BE2C (cell line): Measurements from ENCODE around the gene SPAG9.

Experiments used
- DNase-seq: peaks from one replicate; pipeline ENCODE4 v3.0.0-alpha.2; 2020
- H3K27me3 ChIP-seq: fragments of 250-450 bp; sonication (Bioruptor Pico); 2 replicates; pipeline ENCODE4 v1.5.1; 2020; ENCODE audit warnings: mild to moderate bottlenecking
- H3K36me3 ChIP-seq: fragments of 250-450 bp; sonication (Bioruptor Pico); 2 replicates; pipeline ENCODE4 v1.5.1; 2020; ENCODE audit warnings: mild to moderate bottlenecking
- H3K4me1 ChIP-seq: fragments of 250-450 bp; sonication (Bioruptor Pico); 2 replicates; pipeline ENCODE4 v1.5.1; 2020
- H3K4me3 ChIP-seq: 2 replicates; pipeline ENCODE4 v1.5.1; 2011; ENCODE audit warnings: low read depth, low read length
- H3K9me3 ChIP-seq: fragments of 250-450 bp; sonication (Bioruptor Pico); 2 replicates; pipeline ENCODE4 v1.5.1; 2020
- TF ChIP-seq, protein P1 (sequence below): IDR thresholded peaks from 2 replicates; pipeline ENCODE4 v1.5.1; 2012; ENCODE audit warnings: mild to moderate bottlenecking, low read depth, low read length

Gene SPAG9

DNA sequence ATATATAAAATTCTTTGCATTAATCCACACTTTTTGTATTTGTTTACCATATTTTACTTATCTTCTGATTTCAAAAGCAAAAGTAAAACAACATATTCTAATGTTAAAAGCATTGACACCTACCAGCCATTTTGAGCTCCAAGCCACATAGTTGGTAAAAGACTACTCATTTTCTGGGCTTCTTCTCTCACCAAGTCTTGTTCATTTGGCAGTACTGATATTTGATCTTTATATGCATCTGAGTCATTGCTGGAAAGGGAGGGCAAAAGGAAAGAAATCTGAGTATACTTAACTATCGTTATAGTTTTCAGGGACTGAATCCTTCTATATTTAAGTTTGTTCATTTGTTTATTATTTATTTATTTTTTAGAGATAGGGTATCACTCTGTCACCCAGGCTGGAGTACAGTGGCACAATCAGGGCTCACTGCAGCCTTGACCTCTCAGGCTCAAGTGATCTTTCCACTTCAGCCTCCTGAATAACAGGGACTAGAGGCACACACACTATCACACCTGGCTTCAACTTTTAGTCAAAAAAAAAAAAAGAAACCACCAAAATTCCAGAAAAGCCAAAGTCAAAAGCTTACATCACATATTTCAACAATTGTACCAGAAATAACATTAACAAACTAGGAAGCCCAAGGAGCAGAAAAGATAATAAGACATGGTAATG, 133.5 kb downstream of the SPAG9 start:
- Histone ChIP-seq H3K4me3 (no peak overlapping the region), H3K4me1 (no peaks in the 10 kb centered on the region), H3K27me3 (no peaks in the 10 kb centered on the region), H3K9me3 (no peaks in the 10 kb centered on the region), H3K36me3 (peaks cover 39% of the 10 kb centered on the region)
- DNase-seq: no peak
- TF ChIP-seq, protein P1, sequence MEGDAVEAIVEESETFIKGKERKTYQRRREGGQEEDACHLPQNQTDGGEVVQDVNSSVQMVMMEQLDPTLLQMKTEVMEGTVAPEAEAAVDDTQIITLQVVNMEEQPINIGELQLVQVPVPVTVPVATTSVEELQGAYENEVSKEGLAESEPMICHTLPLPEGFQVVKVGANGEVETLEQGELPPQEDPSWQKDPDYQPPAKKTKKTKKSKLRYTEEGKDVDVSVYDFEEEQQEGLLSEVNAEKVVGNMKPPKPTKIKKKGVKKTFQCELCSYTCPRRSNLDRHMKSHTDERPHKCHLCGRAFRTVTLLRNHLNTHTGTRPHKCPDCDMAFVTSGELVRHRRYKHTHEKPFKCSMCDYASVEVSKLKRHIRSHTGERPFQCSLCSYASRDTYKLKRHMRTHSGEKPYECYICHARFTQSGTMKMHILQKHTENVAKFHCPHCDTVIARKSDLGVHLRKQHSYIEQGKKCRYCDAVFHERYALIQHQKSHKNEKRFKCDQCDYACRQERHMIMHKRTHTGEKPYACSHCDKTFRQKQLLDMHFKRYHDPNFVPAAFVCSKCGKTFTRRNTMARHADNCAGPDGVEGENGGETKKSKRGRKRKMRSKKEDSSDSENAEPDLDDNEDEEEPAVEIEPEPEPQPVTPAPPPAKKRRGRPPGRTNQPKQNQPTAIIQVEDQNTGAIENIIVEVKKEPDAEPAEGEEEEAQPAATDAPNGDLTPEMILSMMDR: no peak

GRCh38 chr17:50981279-50981678, 139.4 kb downstream of the SPAG9 start:
- TF ChIP-seq, protein P1: no peak

GRCh38 chr17:50979524-50979927, 141.1 kb downstream of the SPAG9 start:
- H3K4me1 ChIP-seq: peaks cover 4% of the 10 kb centered on the region
- no peaks in the 10 kb centered on the region for H3K9me3 ChIP-seq
- no peak overlapping the region for H3K4me3 ChIP-seq
- H3K27me3 ChIP-seq: no peaks in the 10 kb centered on the region
- TF ChIP-seq, protein P1: no peak
- DNase-seq: no peak
- H3K36me3 ChIP-seq: peaks cover 41% of the 10 kb centered on the region

More at GRCh38 chr17:50981279-50981678, 139.4 kb downstream of the SPAG9 start:
- H3K4me3 ChIP-seq: no peak overlapping the region
- peaks cover 45% of the 10 kb centered on the region for H3K36me3 ChIP-seq
- H3K9me3 ChIP-seq: no peaks in the 10 kb centered on the region
- H3K27me3 ChIP-seq: no peaks in the 10 kb centered on the region
- no peaks in the 10 kb centered on the region for H3K4me1 ChIP-seq
- DNase-seq: no peak

DNA sequence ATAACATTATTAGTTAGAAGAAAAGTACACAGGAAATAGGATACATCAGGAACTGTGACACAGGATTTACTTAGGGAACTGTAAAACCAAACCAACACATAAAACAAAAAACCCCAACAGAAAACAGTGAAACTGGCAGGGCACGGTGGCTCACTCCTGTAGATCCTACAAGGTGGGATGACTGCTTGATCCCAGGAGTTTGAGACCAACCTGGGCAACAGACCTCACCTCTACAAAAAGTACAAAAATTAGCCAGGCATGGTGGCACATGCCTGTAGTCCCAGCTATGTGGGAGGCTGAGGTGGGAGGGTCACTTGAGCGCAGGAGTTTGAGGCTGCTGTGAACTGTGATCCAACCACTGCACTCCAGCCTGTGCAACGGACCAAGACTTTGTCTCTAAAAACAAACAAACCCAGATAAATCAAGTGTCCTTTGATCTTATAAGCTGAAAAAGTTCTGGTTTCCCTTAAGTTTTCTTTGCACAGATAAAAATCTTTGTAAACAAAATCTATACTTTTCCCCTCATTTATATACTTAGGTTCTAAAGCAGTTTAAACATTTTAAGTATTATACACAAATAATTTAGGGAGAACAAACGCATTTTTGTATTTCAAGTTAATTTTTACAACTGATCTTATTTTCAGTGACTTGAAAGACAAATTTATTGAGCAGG, 143.0 kb downstream of the SPAG9 start:
- H3K36me3 ChIP-seq: peaks cover 36% of the 10 kb centered on the region
- H3K9me3 ChIP-seq: no peaks in the 10 kb centered on the region
- no peak overlapping the region for H3K4me3 ChIP-seq
- no peak for DNase-seq
- no peaks in the 10 kb centered on the region for H3K27me3 ChIP-seq
- H3K4me1 ChIP-seq: peaks cover 23% of the 10 kb centered on the region
- TF ChIP-seq, protein P1: no peak

- Histone ChIP-seq H3K4me1 (peaks cover 25% of the 10 kb centered on the region), H3K9me3 (no peaks in the 10 kb centered on the region), H3K36me3 (peaks cover 32% of the 10 kb centered on the region), H3K4me3 (no peak overlapping the region), H3K27me3 (no peaks in the 10 kb centered on the region)
- TF ChIP-seq, protein P1: no peak
- no peak for DNase-seq
Observed at GRCh38 chr17:50976951-50977472, 143.7 kb downstream of the SPAG9 start.
